ENCODE measurements around the gene PUM1. TPM values are rescaled to one million over a fixed set of nuclear protein-coding genes. Genes with fewer than 3 reads are reported as not detected.

Gene PUM1
- total and polyA plus RNA-seq, 2 donors (not counting 3 experiments of a cell fraction or from before 2014, with no cell fraction given): 94.7 to 124 TPM

- peaks cover 9 to 10% of the 10 kb centered on the region in 2 experiments for H3K36me3 ChIP-seq (ENCODE audit: control insufficient read depth in 2 of 2, extremely low read depth in 1 of 2, insufficient read depth in 2 of 2, low read length in 2 of 2)
- H2AFZ ChIP-seq (ENCODE audit: low read depth, low read length): no peak overlapping the region
- intact Hi-C loops (cut with micrococcal nuclease): no loop called here
- TF ChIP-seq, protein P1, sequence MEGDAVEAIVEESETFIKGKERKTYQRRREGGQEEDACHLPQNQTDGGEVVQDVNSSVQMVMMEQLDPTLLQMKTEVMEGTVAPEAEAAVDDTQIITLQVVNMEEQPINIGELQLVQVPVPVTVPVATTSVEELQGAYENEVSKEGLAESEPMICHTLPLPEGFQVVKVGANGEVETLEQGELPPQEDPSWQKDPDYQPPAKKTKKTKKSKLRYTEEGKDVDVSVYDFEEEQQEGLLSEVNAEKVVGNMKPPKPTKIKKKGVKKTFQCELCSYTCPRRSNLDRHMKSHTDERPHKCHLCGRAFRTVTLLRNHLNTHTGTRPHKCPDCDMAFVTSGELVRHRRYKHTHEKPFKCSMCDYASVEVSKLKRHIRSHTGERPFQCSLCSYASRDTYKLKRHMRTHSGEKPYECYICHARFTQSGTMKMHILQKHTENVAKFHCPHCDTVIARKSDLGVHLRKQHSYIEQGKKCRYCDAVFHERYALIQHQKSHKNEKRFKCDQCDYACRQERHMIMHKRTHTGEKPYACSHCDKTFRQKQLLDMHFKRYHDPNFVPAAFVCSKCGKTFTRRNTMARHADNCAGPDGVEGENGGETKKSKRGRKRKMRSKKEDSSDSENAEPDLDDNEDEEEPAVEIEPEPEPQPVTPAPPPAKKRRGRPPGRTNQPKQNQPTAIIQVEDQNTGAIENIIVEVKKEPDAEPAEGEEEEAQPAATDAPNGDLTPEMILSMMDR (IDR thresholded peaks at IDR 0.05; ENCODE audit: extremely low read depth in 1 of 2, insufficient read depth in 1 of 2, low read depth in 1 of 2, low read length in 2 of 2): no peak
- TF ChIP-seq GATA2 (IDR thresholded peaks at IDR 0.05; ENCODE audit: insufficient read depth, insufficient read length, low read depth, low read length): no peak
- no peak for TF ChIP-seq FOS (IDR thresholded peaks at IDR 0.05; ENCODE audit: borderline replicate concordance, insufficient read depth, low read length)
- TF ChIP-seq POLR2A (IDR thresholded peaks at IDR 0.05; ENCODE audit: low read depth, low read length): no peak
- TF ChIP-seq, protein P2, sequence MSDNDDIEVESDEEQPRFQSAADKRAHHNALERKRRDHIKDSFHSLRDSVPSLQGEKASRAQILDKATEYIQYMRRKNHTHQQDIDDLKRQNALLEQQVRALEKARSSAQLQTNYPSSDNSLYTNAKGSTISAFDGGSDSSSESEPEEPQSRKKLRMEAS (IDR thresholded peaks at IDR 0.05; ENCODE audit: insufficient read depth, insufficient read length): no peak
- no peak for TF ChIP-seq EZH2 (IDR thresholded peaks at IDR 0.05; ENCODE audit: borderline replicate concordance, low read depth, low read length, severe bottlenecking)
- TF ChIP-seq POLR2AphosphoS5 (IDR thresholded peaks at IDR 0.05; ENCODE audit: insufficient read depth, low read depth, low read length): no peak
- no peak for TF ChIP-seq JUN (IDR thresholded peaks at IDR 0.05; ENCODE audit: borderline replicate concordance, insufficient read depth, insufficient read length, low read depth)
- no peak for TF ChIP-seq MYC (IDR thresholded peaks at IDR 0.05; ENCODE audit: low read depth, low read length)
- ChIA-PET CTCF (interaction anchor here (1.0 kb wide), 1 partner anchor 10 kb away, joined by 3 read pairs; no protein-coding TSS in a partner anchor), POLR2A (no interaction called here)
- FAIRE-seq (no peak), DNase-seq (ENCODE audit: low read depth, low spot score) (no peak)
- no peak overlapping the region for H3K9ac ChIP-seq (replicated peaks; ENCODE audit: extremely low read depth, insufficient read depth, low read length)
- peaks cover 98% of the 10 kb centered on the region for H3K79me2 ChIP-seq (ENCODE audit: control insufficient read depth, insufficient read depth, low read length)
- H3K4me1 ChIP-seq (ENCODE audit: control insufficient read depth, extremely low read depth, insufficient read depth, low read length): no peaks in the 10 kb centered on the region
- no peak overlapping the region for H3K4me2 ChIP-seq (ENCODE audit: insufficient read depth, low read length)
- no TSS peak for BruUV-seq (replicated peaks)
- H3K4me3 ChIP-seq (replicated peaks in 1 of 3; ENCODE audit: insufficient read depth in 1 of 3, low read depth in 1 of 3, low read length in 3 of 3): no peak overlapping the region
- peaks cover 28% of the 10 kb centered on the region for H4K20me1 ChIP-seq (replicated peaks; ENCODE audit: control insufficient read depth, extremely low read depth, insufficient read depth, low read length)
- H3K9me1 ChIP-seq (replicated peaks; ENCODE audit: control insufficient read depth, extremely low read depth, insufficient read depth, low read length): no peaks in the 10 kb centered on the region
- dilution Hi-C loops (cut with MboI; ENCODE audit: extremely low pct_ligation_motif_present, low sequenced_read_pairs): no loop called here
- H3K27ac ChIP-seq (ENCODE audit: insufficient read depth, low read depth, low read length): no peak overlapping the region
- no peaks in the 10 kb centered on the region for H3K27me3 ChIP-seq (ENCODE audit: control insufficient read depth in 2 of 2, insufficient read depth in 2 of 2, low read length in 2 of 2)
- H3K9me3 ChIP-seq (replicated peaks; ENCODE audit: control insufficient read depth, insufficient read depth, low read length): no peaks in the 10 kb centered on the region
Observed at GRCh38 chr1:30990591-30990990, 74.9 kb downstream of the PUM1 start.
